Purkinje cell (primary cell): ENCODE measurements around the gene KLRC4. TPM values are rescaled to one million over a fixed set of nuclear protein-coding genes. Genes with fewer than 3 reads are reported as not detected.

Source experiments
- polyA plus RNA-seq: library from polyadenylated mRNA; unstranded; fragments of >200 nt; fragmentation: Nextera tagmentation; gene quantifications from 2 replicates; pipeline ENCODE4 v1.2.1, GENCODE V29; 2014

The KLRC4 gene
- 1.4 TPM in 1 of 2 replicates, not detected in the other for polyA plus RNA-seq

GRCh38 chr12:10409392-10409791 is at the start of gene KLRC4:
KLRC4 (minus strand) TSS chr12:10409757; CDS start chr12:10409575, 182 bp downstream.

GRCh38 chr12:10453156-10453555 is 43.6 kb upstream of the KLRC4 start, which contains the start of gene KLRC1:
KLRC1 (minus strand) TSS chr12:10453377; CDS start chr12:10451156, 2,221 bp downstream.

GRCh38 chr12:10435816-10436215 is 26.3 kb upstream of the KLRC4 start, which contains the start of gene KLRC2:
KLRC2 (minus strand) TSS chr12:10436010; CDS start chr12:10435986, 24 bp downstream.

GRCh38 chr12:10420334-10420733 is 10.8 kb upstream of the KLRC4 start, which contains the start of gene KLRC3:
KLRC3 (minus strand) TSS chr12:10420595; CDS start chr12:10420550, 45 bp downstream.

GRCh38 chr12:10389904-10390303 is 19.7 kb downstream of the KLRC4 start, which contains the start of gene KLRK1:
KLRK1 (minus strand) TSS chr12:10390041; CDS start chr12:10388810, 1,231 bp downstream.

Other genes with a start within 250 kb of the KLRC4 start
- gene OLR1, start 237.6 kb downstream of the KLRC4 start, polyA plus RNA-seq: 0.28 and 1.1 TPM in 2 replicates
- not detected in 2 replicates for gene TMEM52B, start 230.7 kb downstream of the KLRC4 start, polyA plus RNA-seq
- 103 and 104 TPM in 2 replicates for gene GABARAPL1, start 196.9 kb downstream of the KLRC4 start, polyA plus RNA-seq
- gene KLRD1, start 101.9 kb downstream of the KLRC4 start, polyA plus RNA-seq: 0.09 and 0.32 TPM in 2 replicates
- gene KLRK1, start 19.7 kb downstream of the KLRC4 start, polyA plus RNA-seq: not detected in 2 replicates
- 0.95 TPM in 1 of 2 replicates, not detected in the other for gene KLRC3, start 10.8 kb upstream of the KLRC4 start, polyA plus RNA-seq
- 0.48 and 5.5 TPM in 2 replicates for gene KLRC2, start 26.3 kb upstream of the KLRC4 start, polyA plus RNA-seq
- 0.35 TPM in 1 of 2 replicates, not detected in the other for gene KLRC1, start 43.6 kb upstream of the KLRC4 start, polyA plus RNA-seq
- 0.67 TPM in 1 of 2 replicates, not detected in the other for gene EIF2S3B, start 96.1 kb upstream of the KLRC4 start, polyA plus RNA-seq
- 54.1 and 67.0 TPM in 2 replicates for gene MAGOHB, start 203.9 kb upstream of the KLRC4 start, polyA plus RNA-seq